ENCODE measurements around the gene STXBP6.

STXBP6 gene

GRCh38 chr14:24952851-24953666 is 96.9 kb downstream of the STXBP6 start:
- TF ChIP-seq CTCF (IDR thresholded peaks at IDR 0.05): no peak
- Histone ChIP-seq H3K27ac (no peak overlapping the region), H3K4me3 (no peak overlapping the region)
- DNase-seq (ENCODE audit: low spot score): no peak

GRCh38 chr14:24948261-24948847 is 101.6 kb downstream of the STXBP6 start:
- Histone ChIP-seq H3K4me3 (no peak overlapping the region), H3K27ac (no peak overlapping the region)
- no peak for DNase-seq (ENCODE audit: low spot score)
- TF ChIP-seq CTCF (IDR thresholded peaks at IDR 0.05): no peak

GRCh38 chr14:24947131-24947530 is 102.8 kb downstream of the STXBP6 start:
- DNase-seq (ENCODE audit: low spot score): no peak
- Histone ChIP-seq H3K27ac (no peak overlapping the region), H3K4me3 (no peak overlapping the region)
- no peak for TF ChIP-seq CTCF (IDR thresholded peaks at IDR 0.05)

GRCh38 chr14:24944800-24945199 is 105.1 kb downstream of the STXBP6 start:
- TF ChIP-seq CTCF (IDR thresholded peaks at IDR 0.05): no peak
- no peak overlapping the region for H3K4me3 ChIP-seq
- no peak overlapping the region for H3K27ac ChIP-seq
- DNase-seq (ENCODE audit: low spot score): no peak

- DNase-seq (ENCODE audit: low spot score): no peak
- no peak for TF ChIP-seq CTCF (IDR thresholded peaks at IDR 0.05)
- H3K27ac ChIP-seq: no peak overlapping the region
- no peak overlapping the region for H3K4me3 ChIP-seq
Measured at GRCh38 chr14:24943024-24943423, 106.9 kb downstream of the STXBP6 start.

- no peak for TF ChIP-seq CTCF (IDR thresholded peaks at IDR 0.05)
- Histone ChIP-seq H3K27ac (no peak overlapping the region), H3K4me3 (no peak overlapping the region)
- no peak for DNase-seq (ENCODE audit: low spot score)
Measured at GRCh38 chr14:24941719-24942118, 108.2 kb downstream of the STXBP6 start.

All from coronary artery (tissue), 2 donors.